Measurements from ENCODE around the gene RPS4Y1. TPM values are rescaled to one million over a fixed set of nuclear protein-coding genes. Genes with fewer than 3 reads are reported as not detected.

The RPS4Y1 gene
- total RNA-seq, 2 donors from 2014 or later = 242 to 280 TPM

DNA sequence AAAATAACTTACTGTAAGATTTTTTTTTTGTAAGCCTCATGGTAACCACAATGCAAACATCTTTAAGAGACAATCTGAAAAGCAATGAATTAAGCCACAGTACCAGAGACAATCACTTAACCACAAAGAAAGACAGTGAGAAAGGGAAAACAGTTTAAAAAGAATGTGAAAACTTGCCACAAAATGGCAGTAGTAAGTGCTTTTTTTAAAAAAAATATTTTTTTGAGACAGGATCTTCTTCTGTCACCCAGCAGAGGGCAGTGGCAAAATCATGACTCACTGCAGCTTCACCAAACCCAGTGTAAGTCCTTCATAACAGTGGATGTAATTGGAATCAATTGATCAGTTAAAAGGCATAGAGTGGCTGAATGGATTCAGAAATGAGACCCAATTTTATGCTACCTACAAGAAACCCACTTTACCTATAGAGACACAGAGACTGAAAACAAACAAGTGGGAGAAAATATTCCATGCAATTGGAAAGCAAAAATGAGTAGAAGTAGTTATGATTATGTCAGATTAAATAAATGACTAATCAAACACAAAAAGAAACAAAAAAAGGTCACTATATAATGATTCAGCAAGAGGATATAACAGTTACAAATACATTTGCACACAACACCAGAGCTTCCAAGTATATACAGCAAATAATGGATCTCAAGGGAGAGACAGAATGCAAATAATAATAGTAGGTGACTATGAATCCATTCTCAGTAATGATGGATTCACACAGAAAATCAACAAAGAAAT is 71.8 kb downstream of the RPS4Y1 start:
- Mint-ChIP-seq H3K4me3 (peak overlapping the region; percentile 52), H3K9me3 (no peaks in the 10 kb centered on the region)

More for the DNA sequence above, 71.8 kb downstream of the RPS4Y1 start:
- ATAC-seq (replicated peaks) = peak; percentile 84
- peak overlapping the region; percentile 82 for H3K27ac Mint-ChIP-seq
- H3K27me3 Mint-ChIP-seq = no peaks in the 10 kb centered on the region
- peaks cover 6% of the 10 kb centered on the region for H3K4me1 Mint-ChIP-seq
- H3K36me3 Mint-ChIP-seq (ENCODE audit: low read depth) = no peaks in the 10 kb centered on the region

Other genes starting within 250 kb of the RPS4Y1 start
- not detected for gene SRY, start 53.9 kb upstream of the RPS4Y1 start, total RNA-seq
- 10 to 100 TPM; 14.0 to 19.1 TPM for gene ZFY, start 93.8 kb downstream of the RPS4Y1 start, total RNA-seq

Data from activated T-helper 17 cell treated with anti-CD3 and anti-CD28 coated beads, Interleukin-2, amount 50 U/mL, for 72 hours (primary cell).